Activated T-cell treated with anti-CD3 and anti-CD28 coated beads for 24 hours (primary cell): Measurements from ENCODE around the gene PRDM4.

ENCODE experiments used
- DNase-seq: peaks from one replicate; pipeline ENCODE4 v3.0.0-alpha.2; 2020; ENCODE audit warnings: low read depth

PRDM4 gene

DNA sequence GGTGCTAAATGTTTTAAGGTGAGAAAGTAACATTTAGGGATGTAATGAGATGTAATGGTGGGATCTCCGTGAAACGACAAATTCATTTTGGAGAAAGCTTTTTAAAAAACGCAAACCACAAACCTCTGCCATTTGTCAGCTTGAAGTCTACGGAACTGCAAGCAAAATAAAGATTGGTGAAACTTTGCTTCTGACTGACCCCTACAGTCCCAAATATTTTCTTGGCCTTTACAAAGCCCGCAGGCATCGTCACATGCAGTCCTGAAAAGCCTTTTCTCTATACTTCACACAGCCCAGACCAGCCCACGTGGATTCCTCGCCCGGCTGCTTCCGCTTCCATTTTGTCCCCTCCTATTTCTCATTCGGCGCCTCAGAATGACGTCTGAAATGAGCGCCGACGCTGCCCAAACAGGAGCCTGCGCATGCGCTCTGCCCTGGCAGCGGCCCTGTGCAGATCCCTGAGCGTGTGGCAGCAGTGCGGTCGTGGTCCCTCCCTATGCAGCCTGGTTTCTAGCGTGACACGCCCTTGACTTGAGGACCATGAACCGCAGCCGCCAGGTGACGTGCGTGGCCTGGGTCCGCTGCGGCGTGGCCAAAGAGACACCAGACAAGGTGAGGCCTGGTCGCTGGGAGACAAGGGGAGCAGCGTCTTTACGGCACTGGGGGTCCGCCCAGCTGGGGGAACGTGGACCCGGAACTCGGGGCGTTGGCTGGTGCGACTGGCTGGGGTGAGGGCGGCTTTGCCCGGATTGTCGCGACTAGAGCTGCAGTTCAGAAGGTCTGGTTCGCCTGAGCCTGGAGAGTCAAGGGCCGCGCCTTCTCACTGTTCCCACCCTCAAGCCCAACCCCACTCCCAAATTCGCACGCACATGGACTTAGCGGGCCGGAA is 75.3 kb downstream of the PRDM4 start, which contains the start of gene PWP1:
TSS of gene PWP1 (plus strand) at position 440 of the 889 bp plus-strand sequence. CDS start at position 541, 101 bp downstream.
- DNase-seq = peak; percentile 95

GRCh38 chr12:107684990-107685359 is 76.0 kb downstream of the PRDM4 start:
- peak; percentile 19 for DNase-seq

DNA sequence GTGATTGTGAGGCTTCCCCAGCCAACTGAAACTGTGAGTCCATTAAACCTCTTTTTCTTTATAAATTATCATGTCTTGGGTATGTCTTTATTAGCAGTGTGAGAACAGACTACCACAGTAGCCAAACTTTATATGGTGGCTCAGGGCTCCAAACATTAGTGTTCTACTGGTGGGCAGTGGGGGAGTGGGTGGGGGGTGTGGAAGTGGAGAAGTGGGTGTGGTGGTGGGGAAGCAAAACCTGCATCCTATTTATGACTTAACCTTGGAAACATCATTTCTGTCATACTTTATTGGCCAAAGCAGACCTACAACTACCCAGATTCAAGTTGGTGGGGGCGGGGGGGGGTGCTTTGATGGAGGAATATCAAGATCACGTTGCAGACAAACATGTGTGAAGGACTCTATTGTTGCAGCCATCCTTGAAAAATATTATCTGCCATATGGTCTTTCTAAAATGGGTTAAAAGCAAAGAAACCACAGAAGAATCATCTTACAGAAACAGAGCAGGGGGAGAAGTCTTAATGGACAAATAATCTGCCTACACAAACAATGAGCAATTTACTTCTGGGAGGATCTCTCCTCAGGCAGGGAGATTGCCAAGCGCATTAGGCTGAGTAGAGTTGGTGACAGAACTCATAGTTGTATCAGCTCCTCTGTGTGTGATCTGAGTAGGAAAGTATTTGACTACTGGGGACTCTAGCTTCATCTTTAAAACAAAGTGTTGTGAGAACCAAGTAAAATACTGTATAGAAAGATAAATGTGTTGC is 76.7 kb downstream of the PRDM4 start:
- no peak for DNase-seq
